OCI-LY1 (cell line): ENCODE data around the gene MALT1.

Experiments
- EZH2 ChIP-seq: fragments of 200-600 bp; sonication (generic), shearing (Covaris generic); IDR thresholded peaks from 2 replicates; pipeline ENCODE4 v1.8.0; 2017; ENCODE audit warnings: borderline replicate concordance, mixed run types, mild to moderate bottlenecking, antibody characterized with exemption, low read length, moderate library complexity, mixed read lengths
- TF ChIP-seq, protein P1 (sequence below): fragments of 200-600 bp; sonication (generic), shearing (Covaris generic); IDR thresholded peaks from 2 replicates; pipeline ENCODE4 v1.5.1; 2017; ENCODE audit warnings: mild to moderate bottlenecking, antibody characterized with exemption, low read length, moderate library complexity, mixed read lengths

DNA sequence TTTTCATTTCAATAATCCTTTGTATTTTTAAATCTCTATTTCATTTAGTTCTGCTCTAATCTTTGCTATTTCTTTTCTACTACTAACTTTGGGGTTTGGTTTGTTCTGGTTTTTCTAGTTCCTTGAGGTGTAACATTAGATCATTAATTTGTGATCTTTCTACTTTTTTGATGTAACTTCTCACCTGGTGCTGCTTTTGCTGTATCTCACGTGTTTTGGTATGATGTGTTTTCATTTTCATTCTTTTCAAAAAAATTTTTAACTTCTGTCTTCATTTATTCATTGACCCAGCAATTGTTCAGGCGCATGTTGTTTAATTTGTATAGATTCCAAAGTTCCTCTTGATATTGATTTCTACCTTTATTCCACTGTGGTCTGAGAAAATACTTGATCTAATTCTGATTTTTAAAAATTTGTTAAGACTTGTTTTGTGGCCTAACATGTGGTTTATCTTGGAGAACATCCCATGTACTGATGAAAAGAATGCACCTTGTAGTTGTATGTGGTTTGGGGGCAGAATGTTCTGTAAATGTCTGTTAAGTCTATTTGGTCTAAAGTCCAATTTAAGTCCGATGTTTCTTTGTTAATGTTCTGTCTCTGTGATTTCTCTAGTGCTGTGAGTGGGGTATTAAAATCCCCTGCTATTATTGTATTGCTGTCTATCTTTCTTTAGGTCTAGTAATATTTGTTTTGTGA lies 17.3 kb upstream of the MALT1 start:
- TF ChIP-seq, protein P1, sequence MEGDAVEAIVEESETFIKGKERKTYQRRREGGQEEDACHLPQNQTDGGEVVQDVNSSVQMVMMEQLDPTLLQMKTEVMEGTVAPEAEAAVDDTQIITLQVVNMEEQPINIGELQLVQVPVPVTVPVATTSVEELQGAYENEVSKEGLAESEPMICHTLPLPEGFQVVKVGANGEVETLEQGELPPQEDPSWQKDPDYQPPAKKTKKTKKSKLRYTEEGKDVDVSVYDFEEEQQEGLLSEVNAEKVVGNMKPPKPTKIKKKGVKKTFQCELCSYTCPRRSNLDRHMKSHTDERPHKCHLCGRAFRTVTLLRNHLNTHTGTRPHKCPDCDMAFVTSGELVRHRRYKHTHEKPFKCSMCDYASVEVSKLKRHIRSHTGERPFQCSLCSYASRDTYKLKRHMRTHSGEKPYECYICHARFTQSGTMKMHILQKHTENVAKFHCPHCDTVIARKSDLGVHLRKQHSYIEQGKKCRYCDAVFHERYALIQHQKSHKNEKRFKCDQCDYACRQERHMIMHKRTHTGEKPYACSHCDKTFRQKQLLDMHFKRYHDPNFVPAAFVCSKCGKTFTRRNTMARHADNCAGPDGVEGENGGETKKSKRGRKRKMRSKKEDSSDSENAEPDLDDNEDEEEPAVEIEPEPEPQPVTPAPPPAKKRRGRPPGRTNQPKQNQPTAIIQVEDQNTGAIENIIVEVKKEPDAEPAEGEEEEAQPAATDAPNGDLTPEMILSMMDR = no peak
- no peak for TF ChIP-seq EZH2
